Measurements from ENCODE around the gene MKS1.

MKS1 gene

GRCh38 chr17:58210922-58211321, 8.1 kb downstream of the MKS1 start:
- Histone ChIP-seq H4K20me1 (ENCODE audit: insufficient read depth, low read length) (no peaks in the 10 kb centered on the region), H3F3A (ENCODE audit: insufficient read depth, low read length) (no peaks in the 10 kb centered on the region), H3K9ac (ENCODE audit: low read length) (no peak overlapping the region), H3K9me3 (replicated peaks; ENCODE audit: insufficient read depth, low read length) (no peaks in the 10 kb centered on the region), H3K9me2 (replicated peaks; ENCODE audit: insufficient read depth, low read length) (no peaks in the 10 kb centered on the region), H3K36me3 (replicated peaks; ENCODE audit: insufficient read depth, low read length) (no peaks in the 10 kb centered on the region), H3K27me3 (replicated peaks; ENCODE audit: insufficient read depth, low read length) (no peaks in the 10 kb centered on the region), H3K27ac (ENCODE audit: low read length) (no peak overlapping the region), H2AFZ (ENCODE audit: low read length) (no peak overlapping the region), H3K79me2 (ENCODE audit: low read length) (no peaks in the 10 kb centered on the region), H3K4me2 (ENCODE audit: low read depth, low read length) (no peak overlapping the region), H3K4me1 (ENCODE audit: low read length) (no peaks in the 10 kb centered on the region), H3K4me3 (ENCODE audit: low read length) (no peak overlapping the region)
- no peak for DNase-seq
- TF ChIP-seq CTCF (IDR thresholded peaks at IDR 0.05; ENCODE audit: low read length) = peak; percentile 37
- TF ChIP-seq EZH2phosphoT487 (IDR thresholded peaks at IDR 0.05; ENCODE audit: low read length) = no peak

GRCh38 chr17:58208344-58208743, 10.7 kb downstream of the MKS1 start:
- no peak overlapping the region for H2AFZ ChIP-seq (ENCODE audit: low read length)
- TF ChIP-seq CTCF (IDR thresholded peaks at IDR 0.05; ENCODE audit: low read length) = no peak
- no peak for TF ChIP-seq EZH2phosphoT487 (IDR thresholded peaks at IDR 0.05; ENCODE audit: low read length)
- no peak for TF ChIP-seq EZH2 (optimal IDR thresholded peaks at IDR 0.05; ENCODE audit: low read depth, low read length)
- H3K4me1 ChIP-seq (ENCODE audit: low read length) = no peaks in the 10 kb centered on the region
- DNase-seq = no peak
- H3K9ac ChIP-seq (ENCODE audit: low read length) = no peak overlapping the region
- H3K79me2 ChIP-seq (ENCODE audit: low read length) = no peaks in the 10 kb centered on the region
- H3K4me3 ChIP-seq (ENCODE audit: low read length) = no peak overlapping the region
- H3K36me3 ChIP-seq (replicated peaks; ENCODE audit: insufficient read depth, low read length) = no peaks in the 10 kb centered on the region
- H3K9me2 ChIP-seq (replicated peaks; ENCODE audit: insufficient read depth, low read length) = no peaks in the 10 kb centered on the region
- H3K9me3 ChIP-seq (replicated peaks; ENCODE audit: insufficient read depth, low read length) = no peaks in the 10 kb centered on the region
- peaks cover under 1% of the 10 kb centered on the region; the same call in 1 of the 2 replicates for H3K27me3 ChIP-seq (replicated peaks; ENCODE audit: insufficient read depth, low read length)
- H3K27ac ChIP-seq (ENCODE audit: low read length) = no peak overlapping the region
- H3K4me2 ChIP-seq (ENCODE audit: low read depth, low read length) = no peak overlapping the region
- no peaks in the 10 kb centered on the region for H4K20me1 ChIP-seq (ENCODE audit: insufficient read depth, low read length)
- H3F3A ChIP-seq (ENCODE audit: insufficient read depth, low read length) = no peaks in the 10 kb centered on the region

GRCh38 chr17:58207451-58207850, 11.6 kb downstream of the MKS1 start:
- Histone ChIP-seq H2AFZ (ENCODE audit: low read length) (no peak overlapping the region), H3K79me2 (ENCODE audit: low read length) (no peaks in the 10 kb centered on the region), H4K20me1 (ENCODE audit: insufficient read depth, low read length) (no peaks in the 10 kb centered on the region), H3K9me2 (replicated peaks; ENCODE audit: insufficient read depth, low read length) (no peaks in the 10 kb centered on the region), H3K4me2 (ENCODE audit: low read depth, low read length) (no peak overlapping the region), H3K4me1 (ENCODE audit: low read length) (no peaks in the 10 kb centered on the region), H3K27me3 (replicated peaks; ENCODE audit: insufficient read depth, low read length) (peaks cover 6% of the 10 kb centered on the region; the same call in 1 of the 2 replicates), H3K36me3 (replicated peaks; ENCODE audit: insufficient read depth, low read length) (no peaks in the 10 kb centered on the region), H3K4me3 (ENCODE audit: low read length) (no peak overlapping the region), H3K9me3 (replicated peaks; ENCODE audit: insufficient read depth, low read length) (no peaks in the 10 kb centered on the region), H3F3A (ENCODE audit: insufficient read depth, low read length) (no peaks in the 10 kb centered on the region), H3K9ac (ENCODE audit: low read length) (no peak overlapping the region), H3K27ac (ENCODE audit: low read length) (no peak overlapping the region)
- TF ChIP-seq EZH2 (optimal IDR thresholded peaks at IDR 0.05; ENCODE audit: low read depth, low read length) (no peak), CTCF (IDR thresholded peaks at IDR 0.05; ENCODE audit: low read length) (no peak), EZH2phosphoT487 (IDR thresholded peaks at IDR 0.05; ENCODE audit: low read length) (no peak)
- DNase-seq = no peak

Measured in MM.1S (cell line).